NCI-H187 (cell line): Measurements from ENCODE around the gene ZNF682.
"Not testable (repeated sequence)": the region's sequence is repeated elsewhere in the genome, so short reads cannot be mapped to it uniquely, and the experiment has no call there.

Experiments used
- DNase-seq, 2 experiments: peaks; one replicate each; lab custom pipeline; 2025; lab: John Stamatoyannopoulos, UW

The ZNF682 gene

DNA sequence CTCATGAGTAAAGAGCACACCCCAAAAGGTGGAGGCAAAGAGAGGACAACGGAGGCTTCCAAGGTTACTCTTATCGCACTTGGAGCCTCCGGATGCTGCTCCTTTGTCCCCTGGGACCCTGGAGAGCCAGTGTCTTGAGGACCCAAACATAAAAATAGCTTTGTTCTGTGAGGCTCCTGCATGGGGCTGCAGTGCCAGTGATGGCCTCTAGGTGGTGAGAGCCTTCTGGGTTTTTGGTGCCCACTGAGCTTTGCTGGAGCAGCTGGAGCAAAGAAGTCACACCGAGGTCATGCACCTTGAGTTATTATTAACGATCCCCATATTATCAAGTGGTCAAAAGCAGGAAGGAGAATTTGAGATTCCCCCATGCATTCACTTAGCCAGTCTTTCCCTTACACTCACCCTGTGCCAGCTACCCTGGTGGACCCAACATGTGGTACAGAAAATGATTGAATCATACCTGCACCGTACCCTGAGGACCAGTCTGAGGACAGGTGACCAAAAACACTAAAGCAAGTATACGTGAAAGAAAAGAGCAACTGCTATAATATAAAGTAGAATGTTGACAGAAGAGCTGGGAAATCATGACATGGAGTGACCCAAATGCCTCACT, 41.5 kb downstream of the ZNF682 start:
- no peak for DNase-seq

DNA sequence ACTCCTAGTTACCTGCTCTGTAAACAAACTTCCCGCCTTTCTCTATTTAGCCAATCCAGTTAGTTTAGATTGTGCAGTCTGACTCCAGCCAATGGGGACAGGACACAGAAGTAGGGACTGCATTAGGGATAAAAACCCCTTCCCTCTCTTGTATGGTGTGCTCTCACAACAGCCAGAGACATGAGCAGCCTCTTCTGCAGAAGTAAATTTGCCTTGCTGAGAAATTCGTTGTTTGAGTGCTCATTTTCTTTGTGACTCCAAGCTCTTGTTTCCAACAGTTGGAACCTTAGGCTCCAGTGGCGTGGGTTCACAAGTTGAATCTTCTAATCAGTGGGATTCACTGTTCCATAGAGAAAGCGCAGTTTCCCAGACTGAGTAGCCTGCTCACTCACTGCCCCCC, 72.4 kb downstream of the ZNF682 start:
- DNase-seq = no peak

DNA sequence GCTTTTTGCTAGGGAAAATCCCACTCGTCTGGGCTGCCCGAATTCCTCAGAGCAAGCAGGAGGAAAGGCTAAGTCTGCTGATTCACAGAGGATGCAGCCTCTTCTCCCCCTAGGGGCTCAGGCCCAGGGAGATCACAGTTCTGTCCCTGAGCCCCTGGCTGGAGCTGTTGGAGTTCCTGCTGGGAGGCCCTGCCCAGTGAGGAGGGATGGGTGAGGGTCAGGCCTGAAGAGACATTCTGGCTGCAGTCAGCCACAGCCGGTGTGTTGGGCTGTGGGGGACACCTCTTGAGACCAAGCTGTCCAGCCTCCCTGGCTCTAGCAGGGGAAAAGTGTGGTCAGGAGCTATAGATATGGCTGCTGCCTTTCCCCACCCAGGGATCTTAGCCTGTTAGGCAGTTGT, 73.2 kb downstream of the ZNF682 start:
- not testable (repeated sequence) for DNase-seq

DNA sequence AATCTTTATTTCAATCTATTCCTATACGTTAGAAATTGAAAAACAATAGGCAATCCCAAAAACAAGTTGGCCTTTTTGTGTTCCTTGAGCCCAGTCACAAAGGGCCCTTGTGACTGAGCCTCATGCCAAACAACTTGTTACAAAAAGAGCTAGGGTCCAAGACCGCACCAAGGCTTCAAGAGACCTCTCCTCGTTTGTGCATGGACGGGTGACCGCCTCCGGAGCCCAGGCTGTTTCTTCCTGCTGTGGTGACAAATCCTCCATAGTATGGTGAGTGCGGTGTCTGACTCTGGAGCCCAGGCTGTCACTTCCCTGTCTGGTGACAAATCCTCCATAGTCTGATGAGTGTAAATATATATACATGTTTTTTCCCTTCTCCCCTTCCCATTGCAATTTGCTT, 74.9 kb downstream of the ZNF682 start:
- no peak for DNase-seq

DNA sequence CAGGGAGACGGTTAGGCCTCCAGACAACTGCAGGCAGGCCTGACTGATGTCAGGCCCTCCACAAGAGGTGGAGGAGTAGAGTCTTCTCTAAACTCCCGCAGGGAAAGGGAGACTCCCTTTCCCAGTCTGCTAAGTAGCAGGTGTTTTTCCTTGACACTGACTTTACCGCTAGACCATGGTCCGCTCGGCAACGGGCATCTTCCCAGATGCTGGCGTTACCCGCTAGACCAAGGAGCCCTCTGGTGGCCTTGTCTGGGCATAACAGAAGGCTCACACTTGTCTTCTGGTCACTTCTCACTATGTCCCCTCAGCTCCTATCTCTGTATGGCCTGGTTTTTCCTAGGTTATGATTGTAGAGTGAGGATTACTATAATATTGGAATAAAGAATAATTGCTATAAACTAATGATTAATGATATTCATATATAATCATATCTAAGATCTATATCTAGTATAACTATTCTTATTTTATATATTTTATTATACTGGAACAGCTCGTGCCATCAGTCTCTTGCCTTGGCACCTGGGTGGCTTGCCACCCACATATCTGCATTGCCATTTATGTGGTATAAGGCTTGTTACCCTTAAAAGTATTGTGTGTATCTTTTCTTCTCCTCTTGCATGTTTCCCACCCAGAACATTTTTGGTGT, 80.0 kb downstream of the ZNF682 start:
- DNase-seq = peak; percentile 23 to 31

DNA sequence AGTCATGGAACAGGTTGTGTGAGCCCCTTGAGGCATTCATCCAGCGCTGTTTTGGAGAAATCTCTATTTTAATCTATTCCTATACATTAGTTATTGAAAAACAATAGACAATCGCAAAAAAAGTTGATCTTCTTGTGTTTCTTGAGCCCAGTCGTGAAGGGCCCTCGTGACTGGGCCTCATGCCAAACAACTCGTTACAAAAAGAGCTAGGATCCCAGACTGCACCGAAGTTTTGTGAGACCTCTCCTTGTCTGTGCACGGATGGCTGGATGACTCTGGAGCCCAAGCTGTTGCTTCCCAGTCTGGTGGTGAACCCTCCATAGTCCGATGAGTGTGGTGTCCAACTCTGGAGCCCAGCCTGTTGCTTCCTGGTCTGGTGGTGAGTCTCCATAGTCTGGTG, 81.5 kb downstream of the ZNF682 start:
- DNase-seq = not testable (repeated sequence)

DNA sequence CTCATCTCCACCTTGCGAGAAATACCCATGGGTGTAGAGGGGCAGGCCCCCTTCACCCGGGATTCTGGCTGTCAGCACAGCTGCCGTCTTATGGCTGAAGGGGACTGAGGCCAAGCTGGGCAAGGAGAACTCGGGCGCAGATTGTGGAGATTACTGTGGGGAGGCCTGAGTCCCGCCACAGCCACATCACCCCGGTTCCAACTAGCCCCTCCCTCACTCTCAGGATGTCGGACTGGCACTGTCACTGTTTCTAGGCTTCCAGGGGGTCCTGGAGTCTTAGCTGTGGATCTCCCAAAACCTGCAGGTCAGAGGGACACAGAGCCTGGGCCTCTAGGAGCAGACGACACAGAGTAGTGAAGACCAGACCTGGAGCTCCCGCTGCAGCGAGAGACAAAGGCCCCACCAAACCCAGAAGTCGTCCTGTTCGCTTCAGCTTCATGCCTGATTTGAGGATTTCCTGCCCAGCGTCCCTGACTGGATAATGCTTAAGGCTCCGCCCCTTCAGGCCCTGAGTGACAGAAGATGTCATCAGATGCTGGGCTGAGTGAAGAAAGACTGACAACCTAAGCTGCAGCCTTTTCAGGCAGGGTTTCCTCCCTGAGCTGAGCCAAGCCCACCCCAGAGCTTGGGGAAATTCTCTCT, 82.8 kb downstream of the ZNF682 start:
- no peak for DNase-seq

DNA sequence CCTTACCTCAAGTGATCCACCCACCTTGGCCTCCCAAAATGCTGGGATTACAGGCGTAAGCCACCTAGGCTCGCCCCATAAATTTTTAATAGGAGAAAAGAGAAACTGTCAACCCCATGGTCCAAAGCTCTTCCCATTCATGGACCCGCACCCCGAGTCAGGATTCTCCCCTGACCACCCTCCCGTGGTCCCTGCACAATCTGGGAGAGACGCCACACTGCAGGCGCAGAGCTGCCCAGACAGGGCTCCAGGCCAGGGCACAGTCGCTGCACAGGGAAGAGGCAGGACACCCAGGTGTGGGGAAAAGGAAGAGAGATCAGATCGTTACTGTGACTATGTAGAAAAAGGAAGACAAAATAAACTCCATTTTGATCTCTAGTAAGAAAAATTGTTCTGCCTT, 84.1 kb downstream of the ZNF682 start:
- DNase-seq = no peak
